ENCODE results near the gene RIOK3. TPM values are rescaled to one million over a fixed set of nuclear protein-coding genes. Genes with fewer than 3 reads are reported as not detected.

Gene RIOK3
- total RNA-seq (64.9 TPM), polyA plus RNA-seq (ENCODE audit: insufficient read depth, low read depth, low replicate concordance) (30.1 TPM)
- long read RNA-seq, donor 1, full-length matches to known transcripts = 4 of 11 reads
- long read RNA-seq, donor 1, partial matches to known transcripts = 7 of 11 reads
- long read RNA-seq, donor 1, other reads (novel, unspliced or antisense) = 0 of 11 reads
- long read RNA-seq, donor 2, full-length matches to known transcripts = 4 of 4 reads
- long read RNA-seq, donor 2, partial matches to known transcripts = 0 of 4 reads
- long read RNA-seq, donor 2, other reads (novel, unspliced or antisense) = 0 of 4 reads
- long read RNA-seq, donor 3, full-length matches to known transcripts = 12 of 24 reads
- long read RNA-seq, donor 3, partial matches to known transcripts = 12 of 24 reads
- long read RNA-seq, donor 3, other reads (novel, unspliced or antisense) = 0 of 24 reads
- long read RNA-seq, donor 4, full-length matches to known transcripts = 7 of 7 reads
- long read RNA-seq, donor 4, partial matches to known transcripts = 0 of 7 reads
- long read RNA-seq, donor 4, other reads (novel, unspliced or antisense) = 0 of 7 reads
- long read RNA-seq, donor 5 = 0 reads
- long read RNA-seq, donor 6, full-length matches to known transcripts = 10 of 10 reads
- long read RNA-seq, donor 6, partial matches to known transcripts = 0 of 10 reads
- long read RNA-seq, donor 6, other reads (novel, unspliced or antisense) = 0 of 10 reads
- long read RNA-seq, donor 7, full-length matches to known transcripts = 37 of 50 reads
- long read RNA-seq, donor 7, partial matches to known transcripts = 5 of 50 reads
- long read RNA-seq, donor 7, other reads (novel, unspliced or antisense) = 8 of 50 reads
- long read RNA-seq, donor 8, full-length matches to known transcripts = 2 of 2 reads
- long read RNA-seq, donor 8, partial matches to known transcripts = 0 of 2 reads
- long read RNA-seq, donor 8, other reads (novel, unspliced or antisense) = 0 of 2 reads
- long read RNA-seq, donor 9, full-length matches to known transcripts = 3 of 3 reads
- long read RNA-seq, donor 9, partial matches to known transcripts = 0 of 3 reads
- long read RNA-seq, donor 9, other reads (novel, unspliced or antisense) = 0 of 3 reads
- long read RNA-seq, donor 10, full-length matches to known transcripts = 9 of 15 reads
- long read RNA-seq, donor 10, partial matches to known transcripts = 6 of 15 reads
- long read RNA-seq, donor 10, other reads (novel, unspliced or antisense) = 0 of 15 reads

DNA sequence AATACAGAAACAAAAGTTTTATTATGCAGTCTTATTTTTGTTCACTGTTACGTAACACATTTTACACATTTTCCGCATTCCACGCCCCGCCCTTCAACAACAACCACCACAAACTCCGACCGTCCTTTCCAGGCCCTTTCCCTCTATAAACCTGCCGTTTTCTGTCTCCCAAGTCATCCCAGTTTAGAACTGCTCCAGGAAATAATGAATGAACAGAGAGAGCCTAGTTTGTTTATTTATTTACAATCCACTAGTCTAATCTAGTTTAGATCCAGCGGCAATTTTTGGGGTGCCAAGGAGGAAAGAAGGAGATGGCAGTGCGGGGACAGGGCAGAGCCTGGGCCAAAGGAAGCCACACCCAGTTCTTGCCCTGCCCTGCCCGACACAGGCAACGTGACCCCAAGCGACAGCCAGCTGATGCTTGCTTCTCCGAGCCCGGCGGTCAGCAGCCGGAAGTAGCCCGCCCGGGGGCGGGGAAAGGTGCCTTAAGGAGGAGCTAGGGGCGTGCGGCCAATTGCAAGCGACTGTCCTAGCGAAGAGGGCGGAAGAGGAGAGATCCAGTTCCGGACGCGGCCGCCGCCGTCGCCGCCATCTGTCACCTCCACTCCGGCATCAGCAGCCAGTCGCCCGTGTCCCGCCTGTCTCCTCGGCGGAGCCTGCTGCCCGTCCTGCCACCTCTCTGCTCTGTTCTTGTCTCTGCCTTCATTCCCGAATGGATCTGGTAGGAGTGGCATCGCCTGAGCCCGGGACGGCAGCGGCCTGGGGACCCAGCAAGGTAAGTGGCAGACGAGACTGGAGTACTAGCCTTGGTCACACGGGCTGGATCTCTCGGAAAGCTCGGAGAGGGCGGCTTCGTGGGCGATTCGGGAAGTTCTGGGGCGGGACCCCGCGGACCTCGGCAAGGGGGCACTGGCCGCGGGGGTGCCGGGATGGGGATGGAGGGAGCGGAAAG lies at the start of gene RIOK3:
TSS of gene RIOK3 (plus strand) at position 560 of the 952 bp plus-strand sequence. CDS start at position 713, 153 bp downstream.
- TF ChIP-seq, protein P1, sequence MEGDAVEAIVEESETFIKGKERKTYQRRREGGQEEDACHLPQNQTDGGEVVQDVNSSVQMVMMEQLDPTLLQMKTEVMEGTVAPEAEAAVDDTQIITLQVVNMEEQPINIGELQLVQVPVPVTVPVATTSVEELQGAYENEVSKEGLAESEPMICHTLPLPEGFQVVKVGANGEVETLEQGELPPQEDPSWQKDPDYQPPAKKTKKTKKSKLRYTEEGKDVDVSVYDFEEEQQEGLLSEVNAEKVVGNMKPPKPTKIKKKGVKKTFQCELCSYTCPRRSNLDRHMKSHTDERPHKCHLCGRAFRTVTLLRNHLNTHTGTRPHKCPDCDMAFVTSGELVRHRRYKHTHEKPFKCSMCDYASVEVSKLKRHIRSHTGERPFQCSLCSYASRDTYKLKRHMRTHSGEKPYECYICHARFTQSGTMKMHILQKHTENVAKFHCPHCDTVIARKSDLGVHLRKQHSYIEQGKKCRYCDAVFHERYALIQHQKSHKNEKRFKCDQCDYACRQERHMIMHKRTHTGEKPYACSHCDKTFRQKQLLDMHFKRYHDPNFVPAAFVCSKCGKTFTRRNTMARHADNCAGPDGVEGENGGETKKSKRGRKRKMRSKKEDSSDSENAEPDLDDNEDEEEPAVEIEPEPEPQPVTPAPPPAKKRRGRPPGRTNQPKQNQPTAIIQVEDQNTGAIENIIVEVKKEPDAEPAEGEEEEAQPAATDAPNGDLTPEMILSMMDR (IDR thresholded peaks at IDR 0.05; ENCODE audit: borderline replicate concordance, extremely low read depth, insufficient read depth) = no peak
- peaks cover 0 to 12% (median 0%) of the 10 kb centered on the region in 3 donors for H3K4me1 ChIP-seq (ENCODE audit: control insufficient read depth in 2 of 3, insufficient read depth in 2 of 3, low read depth in 1 of 3, low read length in 3 of 3)
- peak within 1 kb of the TSS; percentile 97 for H3K27ac ChIP-seq (ENCODE audit: low read depth in 2 of 2, low read length in 2 of 2)
- peak within 1 kb of the TSS; percentile 95 to 98 (median 98) for H3K4me3 ChIP-seq (ENCODE audit: low read length in 3 of 3)
- peak within 1 kb of the TSS; percentile 90 to 92 (median 92) for H3K9ac ChIP-seq (ENCODE audit: low read length in 3 of 3)
- intact Hi-C loops (cut with DNase I) = no loop called here
- DNase-seq (peak; percentile 96 to 100 (median 98)), FAIRE-seq (peak; percentile 44)
- no peaks in the 10 kb centered on the region for H3K9me3 ChIP-seq (ENCODE audit: control insufficient read depth in 2 of 3, insufficient read depth in 1 of 3, low read length in 3 of 3)
- H3K27me3 ChIP-seq (ENCODE audit: control insufficient read depth, insufficient read depth, low read length) = no peaks in the 10 kb centered on the region
- H3K36me3 ChIP-seq (ENCODE audit: control insufficient read depth in 2 of 3, insufficient read depth in 3 of 3, low read length in 3 of 3) = no peaks in the 10 kb centered on the region

- no peak overlapping the region for H3K27ac ChIP-seq (ENCODE audit: low read depth in 2 of 2, low read length in 2 of 2)
- no peaks in the 10 kb centered on the region for H3K36me3 ChIP-seq (ENCODE audit: control insufficient read depth in 2 of 3, insufficient read depth in 3 of 3, low read length in 3 of 3)
- no peak overlapping the region for H3K9ac ChIP-seq (ENCODE audit: low read length in 3 of 3)
- TF ChIP-seq, protein P1 (IDR thresholded peaks at IDR 0.05; ENCODE audit: borderline replicate concordance, extremely low read depth, insufficient read depth) = no peak
- intact Hi-C loops (cut with DNase I) = no loop called here
- peaks cover 5 to 18% (median 8%) of the 10 kb centered on the region in 3 donors for H3K4me1 ChIP-seq (ENCODE audit: control insufficient read depth in 2 of 3, insufficient read depth in 2 of 3, low read depth in 1 of 3, low read length in 3 of 3)
- no peak for DNase-seq
- no peak for FAIRE-seq
- no peaks in the 10 kb centered on the region for H3K27me3 ChIP-seq (ENCODE audit: control insufficient read depth, insufficient read depth, low read length)
- no peaks in the 10 kb centered on the region for H3K9me3 ChIP-seq (ENCODE audit: control insufficient read depth in 2 of 3, insufficient read depth in 1 of 3, low read length in 3 of 3)
- no peak overlapping the region for H3K4me3 ChIP-seq (ENCODE audit: low read length in 3 of 3)
Measured at GRCh38 chr18:23403310-23403709, 49.8 kb upstream of the RIOK3 start.

GRCh38 chr18:23405636-23406035 lies 47.5 kb upstream of the RIOK3 start:
- FAIRE-seq = no peak
- DNase-seq = no peak
- peaks cover 5 to 17% (median 8%) of the 10 kb centered on the region in 3 donors for H3K4me1 ChIP-seq (ENCODE audit: control insufficient read depth in 2 of 3, insufficient read depth in 2 of 3, low read depth in 1 of 3, low read length in 3 of 3)
- no peak overlapping the region for H3K4me3 ChIP-seq (ENCODE audit: low read length in 3 of 3)
- H3K36me3 ChIP-seq (ENCODE audit: control insufficient read depth in 2 of 3, insufficient read depth in 3 of 3, low read length in 3 of 3) = no peaks in the 10 kb centered on the region
- TF ChIP-seq, protein P1 (IDR thresholded peaks at IDR 0.05; ENCODE audit: borderline replicate concordance, extremely low read depth, insufficient read depth) = no peak
- intact Hi-C loops (cut with DNase I) = no loop called here
- H3K27me3 ChIP-seq (ENCODE audit: control insufficient read depth, insufficient read depth, low read length) = no peaks in the 10 kb centered on the region
- H3K9me3 ChIP-seq (ENCODE audit: control insufficient read depth in 2 of 3, insufficient read depth in 1 of 3, low read length in 3 of 3) = no peaks in the 10 kb centered on the region
- no peak overlapping the region for H3K27ac ChIP-seq (ENCODE audit: low read depth in 2 of 2, low read length in 2 of 2)
- no peak overlapping the region for H3K9ac ChIP-seq (ENCODE audit: low read length in 3 of 3)
